Measurements from ENCODE around the gene CCNL2. TPM values are rescaled to one million over a fixed set of nuclear protein-coding genes. Genes with fewer than 3 reads are reported as not detected.

Gene CCNL2
- total and polyA plus RNA-seq, 2 of the 13 experiments (the other 11 are each of a cell fraction or from before 2014, with no cell fraction given), result 105 to 340 TPM

- TF ChIP-seq PRDM10 (CRISPR knock-in tag; IDR thresholded peaks at IDR 0.05; ENCODE audit: low read depth) (peak; percentile 55; the same call in 1 of the 2 replicates), TBL1XR1 (IDR thresholded peaks at IDR 0.05; ENCODE audit: borderline replicate concordance, low read length, partially characterized antibody) (no peak), KDM3A (CRISPR knock-in tag; IDR thresholded peaks at IDR 0.05; ENCODE audit: low read depth) (peak; percentile 94; the same call in 1 of the 2 replicates), ZNF557 (CRISPR knock-in tag; IDR thresholded peaks at IDR 0.05) (no peak), NFATC3 (CRISPR knock-in tag; IDR thresholded peaks at IDR 0.05) (0 out of 2 replicates have a peak, but pooled peaks have one; percentile 49), ELF4 (CRISPR knock-in tag; IDR thresholded peaks at IDR 0.05; ENCODE audit: borderline replicate concordance) (peak; percentile 92), MAZ (IDR thresholded peaks at IDR 0.05; ENCODE audit: borderline replicate concordance, low read depth, low read length) (peak; percentile 97), MAZ (CRISPR knock-in tag; IDR thresholded peaks at IDR 0.05; ENCODE audit: low read depth) (peak; percentile 97), ZNF839 (CRISPR knock-in tag; IDR thresholded peaks at IDR 0.05; ENCODE audit: borderline replicate concordance) (no peak), ZNF260 (CRISPR knock-in tag; IDR thresholded peaks at IDR 0.05; ENCODE audit: borderline replicate concordance, low read depth) (no peak), ZNF558 (CRISPR knock-in tag; IDR thresholded peaks at IDR 0.05; ENCODE audit: borderline replicate concordance) (peak; percentile 82; the same call in 1 of the 2 replicates), FOXJ3 (CRISPR knock-in tag; IDR thresholded peaks at IDR 0.05; ENCODE audit: borderline replicate concordance) (no peak; the same call in 1 of the 2 replicates), MATR3 (CRISPR knock-in tag; IDR thresholded peaks at IDR 0.05) (no peak), PHF21A (CRISPR knock-in tag; IDR thresholded peaks at IDR 0.05) (peak; percentile 96), AFF4 (CRISPR knock-in tag; IDR thresholded peaks at IDR 0.05) (peak; percentile 51; the same call in 1 of the 2 replicates), RARG (CRISPR knock-in tag; IDR thresholded peaks at IDR 0.05; ENCODE audit: low read depth) (0 out of 2 replicates have a peak, but pooled peaks have one; percentile 40), TOPORS (CRISPR knock-in tag; IDR thresholded peaks at IDR 0.05) (0 out of 2 replicates have a peak, but pooled peaks have one; percentile 29), ZNF180 (CRISPR knock-in tag; IDR thresholded peaks at IDR 0.05; ENCODE audit: borderline replicate concordance, low read depth) (0 out of 2 replicates have a peak, but pooled peaks have one; percentile 7), POLR2AphosphoS2 (IDR thresholded peaks at IDR 0.05; ENCODE audit: low read depth, low read length) (no peak), TEF (CRISPR knock-in tag; IDR thresholded peaks at IDR 0.05) (no peak)
Measured at GRCh38 chr1:1432951-1433803, 34.0 kb upstream of the CCNL2 start (continued).
